ENCODE data around the gene SAMD10.
"Not testable (repeated sequence)": the region's sequence is repeated elsewhere in the genome, so short reads cannot be mapped to it uniquely, and the experiment has no call there.

The SAMD10 gene

DNA sequence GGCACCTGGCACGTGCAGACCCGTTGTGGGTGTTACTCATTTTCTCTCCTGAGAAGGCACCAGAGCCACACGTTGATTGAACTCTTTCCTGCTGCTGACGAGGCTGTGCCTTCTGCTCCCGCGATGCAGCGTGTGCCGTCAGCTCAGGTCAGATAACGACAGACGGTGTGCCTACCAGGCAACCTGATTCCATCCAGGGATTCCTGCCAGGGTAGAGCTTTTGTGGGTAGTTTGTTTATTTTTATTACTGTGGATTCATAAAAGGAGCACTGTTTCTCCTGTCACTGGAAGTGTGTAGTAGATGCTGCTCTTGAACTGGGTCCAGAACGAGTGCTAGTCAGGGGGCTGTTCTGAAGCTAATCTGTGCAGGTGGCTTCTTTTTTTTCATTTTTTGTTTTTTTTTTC, 22.2 kb upstream of the SAMD10 start:
- no peak for DNase-seq (ENCODE audit: low read depth)

DNA sequence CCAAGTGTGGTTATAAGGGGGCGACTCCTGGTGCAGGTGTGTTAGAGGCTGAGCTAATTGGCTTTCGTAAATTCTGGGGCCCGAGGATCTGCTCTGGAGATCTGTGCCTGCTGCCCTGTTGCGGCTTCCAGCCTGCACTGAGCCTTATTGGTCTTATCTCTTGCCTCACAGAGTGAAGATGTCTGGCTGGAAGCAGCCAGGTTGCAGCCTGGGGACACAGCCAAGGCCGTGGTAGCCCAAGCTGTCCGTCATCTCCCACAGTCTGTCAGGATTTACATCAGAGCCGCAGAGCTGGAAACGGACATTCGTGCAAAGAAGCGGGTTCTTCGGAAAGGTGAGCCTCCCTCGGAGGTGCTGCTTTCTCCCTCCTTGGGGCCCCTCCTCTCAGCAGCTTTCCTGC, 21.5 kb upstream of the SAMD10 start:
- no peak for DNase-seq (ENCODE audit: low read depth)

DNA sequence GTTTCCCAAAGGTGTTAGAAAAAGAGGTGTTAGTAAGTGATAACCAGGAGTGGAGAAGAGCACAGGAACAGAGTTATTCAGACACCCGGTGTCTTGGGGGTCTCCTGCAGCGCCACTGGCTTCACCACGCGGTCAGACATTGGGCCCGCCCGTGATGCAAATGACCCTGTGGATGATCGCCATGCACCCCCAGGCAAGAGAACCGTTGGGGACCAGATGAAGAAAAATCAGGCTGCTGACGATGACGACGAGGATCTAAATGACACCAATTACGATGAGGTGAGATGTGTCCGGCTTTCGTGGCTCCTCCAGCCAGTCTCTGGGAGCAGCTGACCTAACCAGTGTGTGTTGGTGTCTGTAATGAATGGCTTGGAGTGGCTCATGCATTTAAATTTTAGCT, 3.5 kb upstream of the SAMD10 start:
- DNase-seq (ENCODE audit: low read depth) = no peak

DNA sequence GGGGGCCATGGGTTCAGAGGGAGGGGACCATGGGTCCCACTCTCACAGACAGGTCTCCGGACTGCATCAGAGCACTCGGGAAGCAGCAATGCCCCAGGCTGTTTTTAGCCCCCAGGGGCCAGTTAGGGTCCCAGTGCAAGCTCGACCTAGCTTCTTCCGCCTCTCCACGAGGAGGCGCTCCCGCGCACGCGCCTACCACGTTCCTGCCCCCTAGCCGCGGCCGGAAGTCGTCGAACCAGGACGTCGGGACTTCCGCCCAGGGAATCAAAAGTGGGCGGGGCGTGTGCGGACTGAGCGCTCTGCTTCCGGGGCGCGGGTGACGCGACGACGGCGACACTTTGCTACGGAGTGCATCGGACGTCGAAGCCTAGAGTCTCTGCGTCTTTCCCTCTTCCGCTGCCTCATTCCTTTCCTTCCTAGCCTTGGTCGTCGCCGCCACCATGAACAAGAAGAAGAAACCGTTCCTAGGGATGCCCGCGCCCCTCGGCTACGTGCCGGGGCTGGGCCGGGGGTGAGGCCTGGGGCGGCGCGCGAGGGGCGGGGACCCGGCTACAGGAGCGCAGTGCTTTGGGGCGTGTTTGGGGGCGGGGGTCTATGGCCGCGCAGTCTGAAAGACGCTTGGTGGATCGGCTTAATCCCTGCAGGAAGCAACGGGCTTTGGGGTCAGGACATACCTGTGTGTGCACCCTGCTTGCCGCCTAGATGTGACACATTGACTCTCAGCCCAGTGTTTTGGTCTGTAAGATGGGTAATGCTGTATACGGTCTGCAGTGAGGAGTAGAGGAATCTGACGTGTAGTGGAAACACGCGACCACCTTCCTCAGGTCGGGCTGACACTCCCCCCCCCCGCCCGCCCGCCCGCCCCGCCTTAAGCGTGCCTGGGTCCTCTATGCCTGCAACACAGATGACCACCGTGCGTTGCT, 1.6 kb upstream of the SAMD10 start, which contains the start of gene PRPF6:
Gene PRPF6, plus strand, starts transcription at position 327 of the 923 bp plus-strand sequence. Its CDS starts 114 bp downstream, at position 441.
- peak; percentile 91 for DNase-seq (ENCODE audit: low read depth)

DNA sequence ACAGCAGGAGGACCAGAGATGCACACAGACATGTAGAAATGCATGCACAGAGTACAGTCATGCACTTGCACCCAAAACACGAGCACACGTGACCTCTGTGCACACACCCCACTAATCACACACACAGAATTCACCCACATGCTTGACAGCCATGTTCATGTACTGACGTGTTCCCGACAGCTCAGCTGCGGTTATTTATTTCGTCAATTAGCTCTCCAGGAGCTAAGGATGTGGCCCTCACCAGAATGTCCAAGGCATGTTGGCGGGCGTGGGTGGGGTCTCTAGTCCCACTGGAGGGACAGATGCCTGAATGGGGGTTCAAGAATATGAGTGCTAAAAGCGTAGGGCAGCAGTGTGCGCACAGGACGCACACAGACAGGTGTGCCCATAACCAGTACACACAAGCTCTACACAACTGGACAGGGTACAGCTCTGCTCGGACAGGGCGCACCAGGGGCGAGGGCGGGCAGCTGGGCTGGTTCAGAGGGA, 919 bp upstream of the SAMD10 start:
- DNase-seq (ENCODE audit: low read depth) = peak; percentile 11

DNA sequence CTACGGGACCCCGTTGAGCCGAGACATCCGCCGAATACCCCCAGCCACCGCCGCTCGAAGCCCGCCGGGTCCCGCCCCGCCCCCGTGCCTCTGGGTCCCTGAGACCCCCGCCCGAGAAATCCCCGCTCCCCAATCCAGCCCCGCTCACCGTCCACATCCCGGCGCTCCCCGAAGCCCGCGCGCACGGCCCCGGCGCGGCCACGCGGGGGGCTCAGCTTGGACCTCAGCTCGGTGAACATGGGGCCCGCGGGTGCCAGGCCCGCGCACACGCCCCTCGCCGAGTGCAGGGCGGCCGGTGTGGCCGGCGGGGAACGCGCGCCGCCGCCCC, 249 bp downstream of the SAMD10 start:
- DNase-seq (ENCODE audit: low read depth) = no peak

DNA sequence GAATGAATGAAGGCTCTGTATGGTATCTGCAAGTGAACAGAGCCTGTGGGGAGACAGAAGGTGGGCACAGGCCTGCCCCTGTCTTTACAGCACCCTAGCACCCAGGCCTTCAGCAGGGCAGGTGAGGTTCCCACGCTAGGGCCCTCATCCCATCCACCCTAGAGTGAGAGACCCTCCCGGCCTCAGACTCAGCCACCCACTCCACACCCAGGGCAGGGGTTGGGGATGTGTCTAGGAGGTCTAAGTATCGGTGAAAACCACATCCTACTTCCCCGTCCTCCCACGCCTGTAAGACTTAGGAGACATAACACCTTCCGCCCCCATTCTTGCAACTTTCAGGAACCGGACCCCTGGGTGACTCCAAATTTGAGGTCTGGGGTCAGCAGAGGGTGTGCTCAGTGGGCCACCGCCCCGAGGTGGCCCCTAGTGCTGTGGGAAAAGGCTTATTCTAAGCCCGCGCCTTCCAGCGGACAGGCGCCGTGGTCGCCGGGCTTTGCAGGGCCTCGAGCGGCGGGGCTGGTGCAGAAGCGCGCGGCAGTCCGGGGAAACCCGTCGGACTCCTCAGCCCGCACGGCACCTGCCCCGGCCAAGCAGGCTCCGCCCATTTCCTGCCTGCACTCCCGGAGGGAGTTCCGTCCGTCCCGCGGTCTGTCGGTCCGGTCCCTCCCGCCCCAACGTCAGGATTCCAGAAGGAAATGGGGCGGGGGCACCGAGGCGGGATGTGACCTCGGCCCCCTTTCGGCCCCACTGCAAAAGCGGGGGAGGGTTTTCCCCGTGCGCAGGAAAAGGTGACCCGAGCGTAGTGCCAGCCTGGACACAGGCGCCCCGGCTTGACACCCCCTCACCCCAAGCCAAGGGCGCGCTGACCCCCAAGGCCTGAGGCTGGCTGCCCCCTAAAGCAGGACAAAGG, 868 bp downstream of the SAMD10 start:
- DNase-seq (ENCODE audit: low read depth) = peak; percentile 31

DNA sequence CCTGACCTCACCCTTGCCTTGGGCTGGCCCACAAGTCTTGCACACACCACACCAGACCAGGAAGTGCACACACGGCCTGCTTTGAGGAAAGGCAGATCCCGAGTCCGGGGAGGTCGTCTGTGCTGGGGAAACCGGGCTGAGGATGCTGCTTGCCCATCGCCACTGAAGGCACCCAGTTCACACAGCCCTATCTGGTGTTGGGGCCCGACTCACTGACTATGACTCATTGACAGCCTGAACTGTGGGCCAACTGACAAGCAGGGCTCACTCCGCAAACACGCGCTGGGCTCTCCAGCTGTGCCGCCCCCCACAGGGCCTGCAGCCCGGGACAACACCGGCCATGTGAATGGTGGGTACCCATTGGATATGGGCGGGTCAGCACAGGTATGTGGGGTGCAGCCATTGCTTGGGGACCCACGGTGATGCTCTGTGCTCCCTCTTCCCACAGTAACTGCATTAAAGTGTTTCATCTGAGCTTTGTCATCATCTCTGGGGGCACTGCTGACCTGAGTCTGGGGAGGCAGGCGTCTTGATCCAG, 1.6 kb downstream of the SAMD10 start:
- peak; percentile 80 for DNase-seq (ENCODE audit: low read depth)

DNA sequence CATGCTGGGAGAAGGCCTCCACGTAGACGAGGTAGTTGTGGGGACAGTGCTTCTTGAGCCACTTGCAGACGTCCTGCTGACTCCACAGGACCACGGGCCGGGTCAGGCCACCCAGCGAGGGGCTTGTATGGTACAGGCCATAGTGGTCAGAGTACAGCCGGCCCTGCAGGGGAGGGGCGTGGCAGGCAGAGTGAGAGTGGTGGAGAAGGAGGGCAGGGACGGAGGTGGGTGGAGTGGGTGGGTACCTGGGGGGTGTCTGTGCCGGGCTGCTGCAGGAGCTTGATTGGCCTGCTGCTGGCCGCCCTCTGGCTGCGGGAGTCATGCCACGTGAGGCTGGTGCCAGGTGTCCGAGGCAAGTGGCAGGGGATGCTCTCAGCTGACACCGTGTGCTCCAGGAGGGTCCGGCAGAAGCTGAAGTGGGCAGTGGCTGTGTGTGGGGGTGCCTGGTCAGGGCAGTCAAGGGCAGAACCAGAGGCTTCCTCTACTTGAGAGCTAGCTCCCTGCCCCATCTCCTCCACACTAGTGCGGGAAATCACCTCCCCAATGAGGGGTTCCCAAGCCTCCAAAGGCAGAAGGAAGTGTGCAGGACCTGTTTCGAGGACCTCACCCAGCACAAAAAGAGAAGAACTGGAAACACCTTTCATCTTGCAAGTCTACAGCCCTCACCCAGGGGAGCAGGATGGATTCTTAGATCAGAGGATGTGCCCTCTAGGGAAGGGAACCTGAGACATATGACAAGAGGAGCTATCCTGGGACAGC, 2.3 kb downstream of the SAMD10 start:
- DNase-seq (ENCODE audit: low read depth) = no peak

DNA sequence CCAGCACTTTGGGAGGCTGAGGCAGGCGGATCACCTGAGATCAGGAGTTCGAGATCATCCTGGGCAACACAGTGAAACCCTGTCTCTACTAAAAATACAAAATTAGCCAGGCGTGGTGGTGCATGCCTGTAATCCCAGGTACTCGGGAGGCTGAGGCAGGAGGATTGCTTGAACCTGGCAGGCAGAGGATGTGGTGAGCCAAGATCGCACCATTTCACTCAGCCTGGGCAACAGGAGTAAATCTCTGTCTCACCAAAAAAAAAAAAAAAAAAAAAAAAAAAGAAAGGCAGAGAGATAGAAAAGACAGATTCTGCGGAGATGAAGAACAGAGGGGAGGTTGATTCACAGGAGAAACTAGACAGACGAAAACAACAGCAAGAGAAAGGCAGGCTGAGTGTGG, 2.9 kb downstream of the SAMD10 start:
- not testable (repeated sequence) for DNase-seq (ENCODE audit: low read depth)

DNA sequence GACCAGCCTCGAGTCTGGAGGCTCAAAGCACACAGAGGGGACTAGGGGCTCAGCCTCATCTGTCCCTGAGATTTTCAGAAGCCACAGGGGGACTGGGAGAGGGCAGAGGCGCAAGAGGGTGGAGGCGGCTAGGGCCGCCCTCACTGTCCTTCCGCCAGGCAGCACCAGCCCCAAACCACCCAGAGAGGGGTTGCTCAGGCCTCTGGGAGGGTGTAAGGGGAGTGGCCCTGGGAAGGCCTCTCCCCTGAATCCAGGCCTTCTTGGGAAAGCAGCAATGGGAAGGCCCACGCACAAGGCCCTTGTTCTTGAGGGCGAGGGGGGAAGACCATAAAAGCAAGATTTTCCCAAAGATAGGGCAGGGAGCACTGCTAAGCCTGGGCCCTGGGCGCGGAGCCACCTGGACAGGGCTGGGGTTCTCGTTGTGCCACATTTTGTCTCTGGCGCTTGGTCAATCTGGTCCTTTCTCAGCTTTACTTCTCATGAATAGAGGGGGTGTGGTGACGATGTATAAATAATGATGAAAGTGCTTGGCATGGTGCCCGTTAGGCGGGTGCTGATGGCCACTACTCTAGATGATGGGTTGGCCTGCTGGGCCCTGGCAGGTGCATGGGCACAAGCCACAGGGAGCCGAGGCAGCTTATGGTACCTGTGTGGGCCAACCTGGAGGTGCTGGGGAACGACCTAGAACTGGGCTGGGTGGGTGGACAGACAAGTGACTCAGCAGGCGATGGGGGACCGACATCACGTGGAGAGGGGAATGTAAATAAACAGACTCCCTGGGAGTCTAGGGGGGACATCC, 4.8 kb downstream of the SAMD10 start:
- no peak for DNase-seq (ENCODE audit: low read depth)

DNA sequence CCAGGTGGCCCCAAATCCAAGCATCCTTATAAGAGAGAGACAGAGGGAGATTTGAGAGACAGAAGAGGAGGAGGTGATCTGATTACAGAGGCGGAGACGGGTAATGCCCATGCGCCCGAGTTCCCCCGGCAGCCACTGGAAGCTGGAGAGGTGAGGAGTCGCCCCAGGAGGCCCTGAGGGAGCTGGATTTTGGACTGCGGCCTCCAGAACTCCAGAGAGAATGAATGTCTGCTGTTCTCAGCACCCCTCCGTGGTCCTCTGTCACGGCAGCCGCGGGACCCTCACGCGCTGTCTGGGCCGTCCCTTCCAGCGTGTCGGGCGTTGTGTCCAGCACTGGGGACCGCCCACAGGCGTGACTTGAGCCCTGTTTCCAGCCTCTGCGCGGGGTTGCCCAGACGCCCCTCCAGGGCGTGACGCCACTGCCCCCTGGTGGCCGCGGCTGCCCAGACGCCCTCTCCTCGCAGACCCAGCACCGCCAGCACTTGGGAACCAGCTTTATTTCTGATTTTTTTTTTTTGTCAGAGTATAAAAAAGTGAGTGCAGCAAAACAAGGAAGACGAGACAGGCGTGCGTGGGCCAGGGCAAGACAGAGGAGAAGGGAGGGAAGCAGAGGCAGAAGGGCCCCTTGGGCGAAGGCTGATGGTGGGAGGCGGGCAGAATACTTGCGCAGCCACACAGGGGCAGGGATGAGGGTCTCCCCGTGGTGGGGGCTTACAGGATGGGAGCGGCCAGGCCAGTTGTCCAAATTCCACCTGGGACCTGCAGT, 5.6 kb downstream of the SAMD10 start:
- DNase-seq (ENCODE audit: low read depth) = peak; percentile 60

DNA sequence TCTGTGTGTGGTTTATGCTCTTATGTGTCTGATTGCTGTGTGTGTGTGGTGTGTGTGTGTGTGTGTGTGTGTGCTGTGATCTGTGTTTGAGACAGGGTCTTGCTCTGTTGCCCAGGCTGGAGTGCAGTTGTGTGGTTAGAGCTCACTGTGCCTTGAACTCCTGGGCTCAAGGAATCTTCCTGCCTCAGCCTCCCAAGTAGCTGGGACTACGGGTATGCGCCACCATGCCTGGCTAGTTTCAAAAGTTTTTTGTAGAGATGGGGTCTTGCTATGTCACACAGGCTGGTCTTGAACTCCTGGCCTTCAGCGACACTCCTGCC, 6.3 kb downstream of the SAMD10 start:
- DNase-seq (ENCODE audit: low read depth) = no peak

DNA sequence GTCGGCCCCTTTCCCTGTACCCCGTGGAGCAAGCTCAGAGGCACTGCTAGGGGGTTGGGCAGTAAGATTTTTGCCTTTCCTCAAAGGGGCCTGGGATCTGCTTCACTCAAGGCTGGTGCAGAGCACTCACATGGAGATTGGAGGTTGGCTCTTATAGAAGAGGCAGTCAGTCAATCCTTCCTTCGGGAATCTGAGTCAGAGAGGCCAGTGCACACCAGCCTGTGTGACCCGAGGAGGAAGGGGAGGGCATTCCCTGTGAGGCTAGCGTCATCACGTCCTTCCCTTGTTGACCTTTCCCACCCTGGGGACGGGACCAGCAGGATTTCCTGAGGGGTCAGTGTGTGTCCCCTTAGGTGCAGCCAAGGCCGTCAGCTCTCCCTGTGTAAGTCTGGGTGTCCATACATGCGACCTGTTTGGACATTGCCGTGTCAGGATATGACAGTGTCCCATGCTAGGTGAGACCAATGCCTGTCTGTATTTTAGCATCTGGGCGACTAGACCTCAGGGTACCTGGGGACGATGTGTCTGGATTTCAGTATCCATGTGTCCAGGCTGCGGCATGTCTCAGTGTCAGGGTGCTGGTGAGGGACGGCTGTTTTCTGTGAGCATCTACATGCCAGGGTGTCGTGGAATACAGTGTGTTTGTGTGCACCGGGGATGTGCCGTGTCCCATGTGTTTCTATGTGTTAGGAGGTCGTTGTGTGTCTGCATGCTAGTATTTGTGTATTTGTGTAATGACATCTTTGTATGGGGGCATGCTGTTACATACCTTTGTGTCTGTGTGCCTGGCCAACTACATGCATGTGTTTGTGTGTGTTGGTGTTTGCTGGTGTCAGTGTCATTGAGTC, 6.9 kb downstream of the SAMD10 start:
- no peak for DNase-seq (ENCODE audit: low read depth)

DNA sequence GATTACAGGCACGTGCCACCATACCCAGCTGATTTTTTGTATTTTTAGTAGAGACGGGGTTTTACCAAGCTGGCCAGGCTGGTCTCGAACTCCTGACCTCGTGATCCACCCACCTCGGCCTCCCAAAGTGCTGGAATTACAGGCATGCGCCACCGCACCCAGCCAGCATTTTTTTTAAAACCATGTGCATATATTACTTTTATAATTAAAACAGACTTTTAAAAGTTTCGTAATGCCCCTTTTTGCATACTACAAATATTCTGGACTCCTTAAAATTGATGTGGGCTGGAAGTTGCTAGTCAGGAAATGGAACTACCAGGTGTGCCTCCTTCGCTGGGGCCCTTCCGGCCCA, 7.5 kb downstream of the SAMD10 start:
- not testable (repeated sequence) for DNase-seq (ENCODE audit: low read depth)

DNA sequence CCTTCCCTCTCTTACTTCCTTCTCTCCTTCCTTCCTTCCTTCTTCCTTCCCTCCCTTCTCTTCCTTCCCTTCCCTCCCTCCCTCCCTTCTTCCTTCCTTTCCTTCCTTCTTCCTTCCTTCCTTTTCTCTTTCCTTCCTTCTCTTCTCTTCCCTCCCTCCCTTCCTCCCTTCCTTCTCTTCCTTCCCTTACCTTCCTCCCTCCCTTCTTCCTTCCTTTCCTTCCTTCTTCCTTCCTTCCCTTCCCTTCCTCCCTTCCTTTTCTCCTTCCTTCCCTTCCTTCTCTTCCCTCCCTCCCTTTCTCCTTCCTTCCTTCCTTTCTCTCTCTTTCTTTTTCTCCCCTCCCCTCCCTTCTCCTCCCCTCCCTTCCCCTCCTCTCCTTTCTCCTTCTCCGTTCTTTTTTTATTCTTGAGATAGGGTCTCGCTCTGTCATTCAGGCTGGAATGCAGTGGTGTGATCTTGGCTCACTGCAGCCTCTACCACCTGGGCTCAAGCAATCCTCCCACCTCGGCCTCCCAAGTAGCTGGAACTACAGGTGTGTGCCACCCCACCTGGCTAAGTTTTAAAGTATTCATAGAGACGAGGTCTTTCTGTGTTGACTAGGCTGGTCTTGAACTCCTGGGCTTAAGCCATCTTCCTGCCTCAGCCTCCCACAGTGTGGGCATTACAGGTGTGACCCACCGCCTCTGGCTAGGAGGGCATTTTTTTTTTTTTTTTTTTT, 8.6 kb downstream of the SAMD10 start:
- no peak for DNase-seq (ENCODE audit: low read depth)

DNA sequence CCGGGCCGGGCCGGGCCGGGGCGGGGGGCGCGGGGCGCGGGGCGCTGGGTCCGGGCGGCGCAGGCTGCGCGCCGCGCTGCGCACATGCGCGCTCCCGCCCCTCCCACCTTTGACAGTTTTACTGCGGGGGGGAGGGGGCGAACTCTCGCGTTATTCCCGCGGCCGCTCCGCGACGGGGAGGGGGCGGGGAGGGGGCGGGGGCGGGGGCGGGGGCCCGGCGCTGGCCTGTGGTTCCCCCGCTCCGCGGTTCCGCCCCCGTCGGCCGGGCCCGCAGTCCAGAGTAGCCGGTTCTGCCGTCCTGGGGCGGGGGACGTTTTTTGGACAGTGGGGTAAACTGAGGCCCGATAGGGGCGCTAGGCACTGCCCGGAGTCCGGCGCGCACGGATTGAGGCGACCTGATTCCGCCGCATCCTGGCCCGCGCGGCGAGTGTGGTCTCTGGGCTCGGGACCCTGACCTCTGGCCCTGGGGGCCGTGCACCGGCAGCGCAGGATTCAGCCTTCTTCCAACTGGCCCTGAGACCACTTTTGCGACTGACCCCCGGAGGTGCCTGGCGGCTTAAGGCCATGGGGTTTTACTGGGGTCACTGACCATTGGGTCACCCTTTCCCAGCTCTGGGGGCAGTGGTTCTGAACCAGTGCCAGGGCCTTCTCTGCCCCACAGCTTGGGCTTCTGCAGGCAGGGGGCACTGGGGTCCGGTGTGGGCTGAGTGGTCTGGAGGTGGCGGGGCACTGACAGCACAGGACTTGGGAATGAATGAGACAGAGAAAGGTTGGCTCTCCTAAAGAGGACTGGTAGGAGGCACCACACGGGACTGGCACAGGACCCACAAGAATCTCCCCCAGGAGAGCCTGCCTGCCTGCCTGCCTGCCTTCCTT, 9.4 kb downstream of the SAMD10 start, which contains the start of gene ZNF512B:
Gene ZNF512B, minus strand, starts transcription at position 93 of the 876 bp plus-strand sequence. CDS start 1,980 bp downstream, outside the sequence.
- DNase-seq (ENCODE audit: low read depth) = peak; percentile 44
